ENCODE results near the gene TRA2B.

TRA2B gene

GRCh38 chr3:185949515-185949914 lies 11.7 kb upstream of the TRA2B start:
- no peak for DNase-seq

- no peak for DNase-seq
Measured at GRCh38 chr3:185948292-185948691, 10.5 kb upstream of the TRA2B start.

- no peak for DNase-seq
Measured at GRCh38 chr3:185943760-185944106, 5.9 kb upstream of the TRA2B start.

GRCh38 chr3:185942907-185943759 lies 5.3 kb upstream of the TRA2B start:
- DNase-seq = peak; percentile 73 to 93

- DNase-seq = no peak
Measured at GRCh38 chr3:185942396-185942795, 4.6 kb upstream of the TRA2B start.

- no peak for DNase-seq
Measured at GRCh38 chr3:185940951-185941350, 3.1 kb upstream of the TRA2B start.

- DNase-seq = no peak
Measured at GRCh38 chr3:185939721-185940120, 1.9 kb upstream of the TRA2B start.

GRCh38 chr3:185936814-185937688 lies 763 bp downstream of the TRA2B start:
- DNase-seq = peak; percentile 74 to 89

GRCh38 chr3:185936273-185936629 lies 1.6 kb downstream of the TRA2B start:
- DNase-seq = no peak

GRCh38 chr3:185935465-185936272 lies 2.1 kb downstream of the TRA2B start:
- DNase-seq = no peak

GRCh38 chr3:185934767-185935464 lies 2.9 kb downstream of the TRA2B start:
- DNase-seq = no peak

- DNase-seq = no peak
Measured at GRCh38 chr3:185934174-185934557, 3.6 kb downstream of the TRA2B start.

GRCh38 chr3:185933374-185934173 lies 4.2 kb downstream of the TRA2B start:
- no peak for DNase-seq

GRCh38 chr3:185931777-185932612 lies 5.8 kb downstream of the TRA2B start:
- no peak for DNase-seq

GRCh38 chr3:185930393-185931107 lies 7.3 kb downstream of the TRA2B start:
- no peak for DNase-seq

- peak in 1 of 2 donors; percentile 56 for DNase-seq
Measured at GRCh38 chr3:185929192-185930151, 8.3 kb downstream of the TRA2B start.

- peak; percentile 33 to 55 for DNase-seq
Measured at GRCh38 chr3:185928496-185928895, 9.3 kb downstream of the TRA2B start.

- no peak for DNase-seq
Measured at GRCh38 chr3:185927501-185928200, 10.2 kb downstream of the TRA2B start.

Data from inflammatory macrophage treated with lipopolysaccharide for 1 hour (primary cell).